GM23338 (cell line): ENCODE measurements around the gene GAS2. TPM values are rescaled to one million over a fixed set of nuclear protein-coding genes. Genes with fewer than 3 reads are reported as not detected.

ENCODE experiments used
- ATAC-seq: fragments of 200-7000 bp; cut with Tn5 transposase; 3 replicates; pipeline ENCODE4 v1.9.1; 2020
- DNase-seq: peaks from one replicate; pipeline ENCODE4 v3.0.0-alpha.2; 2015; ENCODE audit warnings: low spot score
- H2AFZ ChIP-seq: fragments of 200-600 bp; sonication (generic); 2 replicates; pipeline ENCODE4 v1.8.0; 2016; ENCODE audit warnings: antibody characterized with exemption, mild to moderate bottlenecking, moderate library complexity
- H3F3A ChIP-seq: fragments of 200-600 bp; sonication (generic); replicated peaks from 2 replicates; pipeline ENCODE4 v1.8.0; 2017; ENCODE audit warnings: antibody characterized with exemption, mixed run types, low read depth
- H3K27ac ChIP-seq: fragments of 200-600 bp; sonication (generic); 2 replicates; pipeline ENCODE4 v1.6.1; 2016; ENCODE audit warnings: low read depth
- H3K27me3 ChIP-seq: fragments of 200-600 bp; sonication (generic); 2 replicates; pipeline ENCODE4 v1.8.0; 2016; ENCODE audit warnings: mild to moderate bottlenecking, mixed run types, moderate library complexity; ENCODE audit not compliant: insufficient read depth
- H3K36me3 ChIP-seq: fragments of 200-600 bp; sonication (generic); 2 replicates; pipeline ENCODE4 v1.8.0; 2016; ENCODE audit warnings: mild to moderate bottlenecking; ENCODE audit not compliant: insufficient read depth
- H3K4me1 ChIP-seq: fragments of 200-600 bp; sonication (generic); 2 replicates; pipeline ENCODE4 v1.8.0; 2016; ENCODE audit warnings: mild to moderate bottlenecking, moderate library complexity; ENCODE audit not compliant: insufficient read depth
- H3K4me2 ChIP-seq: fragments of 200-600 bp; sonication (generic); 2 replicates; pipeline ENCODE4 v1.7.1; 2017; ENCODE audit warnings: mixed run types
- H3K4me3 ChIP-seq: fragments of 200-600 bp; sonication (generic); 2 replicates; pipeline ENCODE4 v1.6.1; 2016; ENCODE audit warnings: mixed run types
- H3K79me2 ChIP-seq: fragments of 200-600 bp; sonication (generic); replicated peaks from 2 replicates; pipeline ENCODE4 v1.8.0; 2017; ENCODE audit warnings: mild to moderate bottlenecking; ENCODE audit not compliant: insufficient read depth
- H3K9me2 ChIP-seq: fragments of 200-600 bp; sonication (generic); 2 replicates; pipeline ENCODE4 v1.8.0; 2017; ENCODE audit not compliant: insufficient read depth
- H4K20me1 ChIP-seq: fragments of 200-600 bp; sonication (generic); replicated peaks from 2 replicates; pipeline ENCODE4 v1.8.0; 2017; ENCODE audit warnings: mild to moderate bottlenecking; ENCODE audit not compliant: insufficient read depth
- H3K27ac Mint-ChIP-seq: 2 replicates; pipeline ENCODE4 v1.8.0; 2020; ENCODE audit warnings: inconsistent platforms, mild to moderate bottlenecking, moderate library complexity, mixed read lengths
- H3K27me3 Mint-ChIP-seq: 3 replicates; pipeline ENCODE4 v1.8.0; 2022; ENCODE audit warnings: low read depth, mild to moderate bottlenecking, moderate library complexity, mixed read lengths, inconsistent platforms; ENCODE audit not compliant: insufficient read depth, poor library complexity
- H3K36me3 Mint-ChIP-seq: 3 replicates; pipeline ENCODE4 v1.8.0; 2021; ENCODE audit warnings: low read depth, mild to moderate bottlenecking, inconsistent platforms, moderate library complexity, mixed read lengths
- H3K4me1 Mint-ChIP-seq: 3 replicates; pipeline ENCODE4 v1.8.0; 2020; ENCODE audit warnings: mild to moderate bottlenecking, inconsistent platforms, mixed read lengths
- H3K4me3 Mint-ChIP-seq: 3 replicates; pipeline ENCODE4 v1.8.0; 2021; ENCODE audit warnings: moderate library complexity, mild to moderate bottlenecking, inconsistent platforms, mixed read lengths
- H3K9me3 Mint-ChIP-seq: 3 replicates; pipeline ENCODE4 v1.8.0; 2020; ENCODE audit warnings: moderate library complexity, mild to moderate bottlenecking, inconsistent platforms, mixed read lengths
- CREB1 ChIP-seq: fragments of 250-450 bp; sonication (Bioruptor Pico); IDR thresholded peaks from 2 replicates; pipeline ENCODE4 v1.5.0; 2020; ENCODE audit warnings: low read depth, mild to moderate bottlenecking, moderate library complexity
- CTCF ChIP-seq, 2 experiments: fragments of 200-600 bp in 1 of 2; sonication (generic) in 1 of 2; conservative IDR thresholded peaks; 2 replicates each; pipeline versions ENCODE4 v1.5.1 to v1.6.1; 2016 to 2017; ENCODE audit warnings: antibody characterized with exemption in 2 of 2, low read depth in 2 of 2, mild to moderate bottlenecking in 2 of 2, moderate library complexity in 1 of 2
- ETS1 ChIP-seq: IDR thresholded peaks from 2 replicates; pipeline ENCODE4 v1.6.1; 2016; ENCODE audit warnings: antibody characterized with exemption
- EZH2 ChIP-seq: fragments of 200-600 bp; sonication (generic); IDR thresholded peaks from one replicate; pipeline ENCODE4 v1.8.0; 2017; ENCODE audit warnings: antibody characterized with exemption, mild to moderate bottlenecking, low read depth; ENCODE audit not compliant: unreplicated experiment
- EZH2phosphoT487 ChIP-seq: fragments of 200-600 bp; sonication (generic); IDR thresholded peaks from one replicate; pipeline ENCODE4 v1.8.1; 2018; ENCODE audit warnings: antibody characterized with exemption; ENCODE audit not compliant: unreplicated experiment
- JUNB ChIP-seq: IDR thresholded peaks from one replicate; pipeline ENCODE4 v1.6.1; 2016; ENCODE audit warnings: antibody characterized with exemption; ENCODE audit not compliant: unreplicated experiment
- NANOG ChIP-seq: IDR thresholded peaks from 2 replicates; pipeline ENCODE4 v1.6.1; 2016; ENCODE audit warnings: antibody characterized with exemption, borderline replicate concordance
- POLR2AphosphoS5 ChIP-seq: IDR thresholded peaks from 2 replicates; pipeline ENCODE4 v1.6.1; 2016; ENCODE audit warnings: antibody characterized with exemption, low read depth
- REST ChIP-seq: IDR thresholded peaks from one replicate; pipeline ENCODE4 v1.6.1; 2018; ENCODE audit warnings: antibody characterized with exemption; ENCODE audit not compliant: unreplicated experiment
- STAT1 ChIP-seq: IDR thresholded peaks from one replicate; pipeline ENCODE4 v1.6.1; 2016; ENCODE audit warnings: antibody characterized with exemption; ENCODE audit not compliant: unreplicated experiment
- ZNF114 ChIP-seq: fragments of 250-450 bp; sonication (Bioruptor Pico); IDR thresholded peaks from 2 replicates; pipeline ENCODE4 v1.5.0; 2020; ENCODE audit warnings: mild to moderate bottlenecking, moderate library complexity
- ZNF331 ChIP-seq: fragments of 250-450 bp; sonication (Bioruptor Pico); IDR thresholded peaks from 2 replicates; pipeline ENCODE4 v1.5.0; 2020; ENCODE audit warnings: low read depth, mild to moderate bottlenecking, moderate library complexity
- ZNF462 ChIP-seq: fragments of 250-450 bp; sonication (Bioruptor Pico); IDR thresholded peaks from 2 replicates; pipeline ENCODE4 v1.5.0; 2020; ENCODE audit warnings: mild to moderate bottlenecking, moderate library complexity
- polyA plus RNA-seq: library from polyadenylated mRNA; unstranded; fragments of >200 nt; fragmentation: Nextera tagmentation; extraction: Ambion mirVana; gene quantifications from 2 replicates; pipeline ENCODE4 v1.2.1, GENCODE V29; 2016
- total RNA-seq: library from RNA; depleted of rRNA; stranded (reverse); fragments of >200 nt; shearing (Covaris generic); gene quantifications from 2 replicates; pipeline ENCODE4 v1.2.3, GENCODE V29; 2014

GAS2 gene
- total and polyA plus RNA-seq, 2 experiments from 2014 or later: 2.6 to 6.7 TPM

- Mint-ChIP-seq H3K9me3 (peaks cover 11% of the 10 kb centered on the region; the same call in 2 of the 3 replicates), H3K4me3 (no peak overlapping the region), H3K27me3 (no peaks in the 10 kb centered on the region), H3K4me1 (peaks cover 6% of the 10 kb centered on the region; the same call in 2 of the 3 replicates), H3K36me3 (peaks cover 9% of the 10 kb centered on the region; the same call in 2 of the 3 replicates), H3K27ac (no peak overlapping the region)
- Histone ChIP-seq H3K79me2 (no peaks in the 10 kb centered on the region), H3K27ac (no peak overlapping the region), H4K20me1 (no peaks in the 10 kb centered on the region), H3K36me3 (no peaks in the 10 kb centered on the region), H2AFZ (no peak overlapping the region), H3K27me3 (no peaks in the 10 kb centered on the region), H3K4me2 (no peak overlapping the region), H3K9me2 (peaks cover 6% of the 10 kb centered on the region; the same call in 1 of the 2 replicates), H3K4me1 (no peaks in the 10 kb centered on the region), H3K4me3 (no peak overlapping the region), H3F3A (no peaks in the 10 kb centered on the region)
- no peak for DNase-seq
- ATAC-seq: no peak
- TF ChIP-seq EZH2: no peak
- TF ChIP-seq CREB1 (CRISPR knock-in tag): no peak
- no peak for TF ChIP-seq ETS1
- TF ChIP-seq ZNF114: no peak
- TF ChIP-seq STAT1: no peak
- no peak for TF ChIP-seq JUNB
- no peak for TF ChIP-seq NANOG
- no peak for TF ChIP-seq POLR2AphosphoS5
- no peak for TF ChIP-seq REST
- no peak for TF ChIP-seq ZNF462
- no peak for TF ChIP-seq CTCF (conservative IDR thresholded peaks at IDR 0.05; ENCODE audit: low read depth in 2 of 2)
- no peak for TF ChIP-seq ZNF331 (CRISPR knock-in tag)
- no peak for TF ChIP-seq EZH2phosphoT487
These were observed 141.6 kb downstream of the GAS2 start for GRCh38 chr11:22807855-22808570.
